Measurements from ENCODE around the gene EDEM3.

The EDEM3 gene

DNA sequence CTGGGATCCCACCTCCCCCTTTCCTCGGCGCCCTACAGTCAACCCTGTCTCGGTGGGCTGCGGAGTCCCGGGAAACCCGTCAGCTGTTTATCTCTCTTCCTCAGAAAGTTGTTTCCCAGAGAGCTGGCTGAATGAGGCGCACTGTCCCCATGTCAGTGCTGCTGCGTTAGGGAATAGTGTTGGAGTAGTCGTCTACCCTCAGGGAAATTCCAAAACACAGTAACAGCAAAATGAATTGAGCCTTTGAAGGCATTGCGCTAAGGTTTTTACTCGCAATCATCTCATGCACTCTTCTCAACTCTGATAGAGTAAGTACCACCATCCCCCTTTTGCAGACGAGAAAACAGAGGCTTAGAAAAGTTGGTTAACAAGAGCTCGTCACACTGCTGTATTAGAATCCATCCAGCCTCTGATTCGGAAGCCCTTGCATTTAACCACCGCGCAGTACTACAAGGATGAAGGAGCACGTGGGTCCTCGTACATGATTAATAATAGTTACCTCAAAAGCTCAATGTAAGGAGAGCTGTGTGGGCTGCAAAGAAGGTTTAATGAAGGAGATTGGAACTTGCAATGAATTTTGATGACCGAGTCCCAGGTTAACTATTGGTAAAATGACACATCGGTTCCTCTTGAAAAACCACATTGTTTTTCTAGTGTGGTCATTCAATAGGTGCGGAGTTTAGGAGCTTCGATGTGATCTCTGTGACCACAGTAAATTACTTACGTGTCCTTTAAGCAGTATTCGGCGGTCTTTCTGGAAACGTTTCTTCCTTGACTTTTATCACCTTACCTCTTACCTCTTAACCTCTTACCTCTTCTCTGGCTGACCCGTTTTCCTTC is 788 bp upstream of the EDEM3 start:
- no peaks in the 10 kb centered on the region for H3K9me3 ChIP-seq (ENCODE audit: severe bottlenecking)
- ATAC-seq (ENCODE audit: low read depth) (peak; percentile 23), DNase-seq (ENCODE audit: low spot score) (no peak)
- peaks cover 5% of the 10 kb centered on the region for H3K4me1 ChIP-seq (ENCODE audit: insufficient read depth, poor library complexity, severe bottlenecking)
- no peaks in the 10 kb centered on the region for H3K36me3 ChIP-seq (ENCODE audit: low read depth)
- H3K4me3 ChIP-seq (ENCODE audit: severe bottlenecking) = peak overlapping the region; percentile 87
- H3K27me3 ChIP-seq (ENCODE audit: insufficient read depth, poor library complexity, severe bottlenecking) = no peaks in the 10 kb centered on the region
- H3K27ac ChIP-seq (ENCODE audit: poor library complexity, severe bottlenecking) = peak overlapping the region; percentile 46
- TF ChIP-seq, protein P1, sequence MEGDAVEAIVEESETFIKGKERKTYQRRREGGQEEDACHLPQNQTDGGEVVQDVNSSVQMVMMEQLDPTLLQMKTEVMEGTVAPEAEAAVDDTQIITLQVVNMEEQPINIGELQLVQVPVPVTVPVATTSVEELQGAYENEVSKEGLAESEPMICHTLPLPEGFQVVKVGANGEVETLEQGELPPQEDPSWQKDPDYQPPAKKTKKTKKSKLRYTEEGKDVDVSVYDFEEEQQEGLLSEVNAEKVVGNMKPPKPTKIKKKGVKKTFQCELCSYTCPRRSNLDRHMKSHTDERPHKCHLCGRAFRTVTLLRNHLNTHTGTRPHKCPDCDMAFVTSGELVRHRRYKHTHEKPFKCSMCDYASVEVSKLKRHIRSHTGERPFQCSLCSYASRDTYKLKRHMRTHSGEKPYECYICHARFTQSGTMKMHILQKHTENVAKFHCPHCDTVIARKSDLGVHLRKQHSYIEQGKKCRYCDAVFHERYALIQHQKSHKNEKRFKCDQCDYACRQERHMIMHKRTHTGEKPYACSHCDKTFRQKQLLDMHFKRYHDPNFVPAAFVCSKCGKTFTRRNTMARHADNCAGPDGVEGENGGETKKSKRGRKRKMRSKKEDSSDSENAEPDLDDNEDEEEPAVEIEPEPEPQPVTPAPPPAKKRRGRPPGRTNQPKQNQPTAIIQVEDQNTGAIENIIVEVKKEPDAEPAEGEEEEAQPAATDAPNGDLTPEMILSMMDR (IDR thresholded peaks at IDR 0.05; ENCODE audit: poor library complexity, severe bottlenecking) = no peak

DNA sequence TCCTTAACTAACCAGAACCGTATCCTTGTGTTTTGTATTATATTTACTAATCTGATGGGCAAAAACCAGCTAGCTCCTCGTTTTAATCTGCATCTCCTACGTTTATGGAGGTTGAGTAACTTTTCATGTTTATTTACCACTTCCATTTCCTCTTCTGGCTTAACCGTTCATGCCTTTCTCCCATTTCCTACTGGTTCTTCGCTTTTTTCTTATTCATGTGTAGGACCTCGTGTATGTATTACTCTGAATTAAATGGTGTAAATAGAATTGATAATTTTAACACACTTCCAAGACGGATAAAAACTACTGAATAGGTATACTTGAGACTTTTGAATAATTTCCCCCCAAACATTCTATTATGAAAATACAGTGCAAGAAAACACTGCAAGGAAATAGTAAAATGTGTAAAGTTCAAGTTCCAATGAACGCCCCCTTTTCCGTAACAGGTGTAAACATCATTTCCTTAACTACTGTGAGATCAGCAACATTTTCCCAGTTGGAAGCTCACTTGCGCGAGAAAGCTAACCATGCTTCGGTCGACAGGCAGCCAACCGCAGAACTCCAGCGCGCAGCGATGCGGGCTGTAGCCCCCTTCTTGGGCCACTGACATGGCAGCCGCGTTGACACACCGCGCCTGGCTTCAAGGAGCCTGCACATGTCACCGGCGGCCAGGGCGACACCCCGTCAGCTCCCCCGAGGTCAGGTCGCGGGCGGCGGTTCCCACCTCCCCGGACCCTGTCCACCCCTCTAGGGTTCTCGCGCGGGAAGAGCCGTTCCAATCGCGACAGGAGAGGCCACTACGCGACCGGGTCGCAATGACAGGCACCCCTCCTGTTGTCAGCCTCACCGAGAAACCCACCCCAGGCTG is 816 bp downstream of the EDEM3 start:
- no peaks in the 10 kb centered on the region for H3K27me3 ChIP-seq (ENCODE audit: insufficient read depth, poor library complexity, severe bottlenecking)
- ATAC-seq (ENCODE audit: low read depth) (no peak; the same call in 2 of the 3 replicates), DNase-seq (ENCODE audit: low spot score) (peak; percentile 48)
- H3K9me3 ChIP-seq (ENCODE audit: severe bottlenecking) = no peaks in the 10 kb centered on the region
- peak overlapping the region; percentile 87 for H3K4me3 ChIP-seq (ENCODE audit: severe bottlenecking)
- peaks cover 5% of the 10 kb centered on the region; the same call in 1 of the 2 replicates for H3K36me3 ChIP-seq (ENCODE audit: low read depth)
- H3K27ac ChIP-seq (ENCODE audit: poor library complexity, severe bottlenecking) = peak overlapping the region; percentile 46
- peaks cover 5% of the 10 kb centered on the region for H3K4me1 ChIP-seq (ENCODE audit: insufficient read depth, poor library complexity, severe bottlenecking)
- TF ChIP-seq, protein P1 (IDR thresholded peaks at IDR 0.05; ENCODE audit: poor library complexity, severe bottlenecking) = no peak

DNA sequence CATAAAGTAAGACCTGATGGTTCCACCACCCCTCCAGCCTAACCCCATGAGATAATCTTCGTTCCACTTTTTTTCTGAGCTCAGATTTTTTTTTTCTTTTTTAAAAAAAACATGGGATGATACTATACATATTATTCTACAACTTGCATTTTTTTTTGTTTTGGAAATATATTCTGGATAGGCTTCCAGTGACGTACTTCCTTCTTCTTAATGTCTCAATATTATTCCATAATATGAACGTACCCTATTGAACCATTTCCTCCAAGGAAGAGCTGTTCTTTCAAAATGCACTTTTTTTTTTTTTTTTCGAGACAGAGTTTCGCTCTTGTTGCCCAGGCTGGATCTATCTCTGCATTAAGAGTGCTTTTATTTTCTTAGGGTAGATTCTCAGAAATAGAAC is 1.5 kb downstream of the EDEM3 start:
- no peak overlapping the region for H3K27ac ChIP-seq (ENCODE audit: poor library complexity, severe bottlenecking)
- TF ChIP-seq, protein P1 (IDR thresholded peaks at IDR 0.05; ENCODE audit: poor library complexity, severe bottlenecking) = no peak
- no peak overlapping the region for H3K4me3 ChIP-seq (ENCODE audit: severe bottlenecking)
- ATAC-seq (ENCODE audit: low read depth) (no peak), DNase-seq (ENCODE audit: low spot score) (no peak)
- H3K4me1 ChIP-seq (ENCODE audit: insufficient read depth, poor library complexity, severe bottlenecking) = peaks cover 5% of the 10 kb centered on the region
- no peaks in the 10 kb centered on the region for H3K27me3 ChIP-seq (ENCODE audit: insufficient read depth, poor library complexity, severe bottlenecking)
- H3K9me3 ChIP-seq (ENCODE audit: severe bottlenecking) = no peaks in the 10 kb centered on the region
- H3K36me3 ChIP-seq (ENCODE audit: low read depth) = peaks cover 8% of the 10 kb centered on the region; the same call in 1 of the 2 replicates

DNA sequence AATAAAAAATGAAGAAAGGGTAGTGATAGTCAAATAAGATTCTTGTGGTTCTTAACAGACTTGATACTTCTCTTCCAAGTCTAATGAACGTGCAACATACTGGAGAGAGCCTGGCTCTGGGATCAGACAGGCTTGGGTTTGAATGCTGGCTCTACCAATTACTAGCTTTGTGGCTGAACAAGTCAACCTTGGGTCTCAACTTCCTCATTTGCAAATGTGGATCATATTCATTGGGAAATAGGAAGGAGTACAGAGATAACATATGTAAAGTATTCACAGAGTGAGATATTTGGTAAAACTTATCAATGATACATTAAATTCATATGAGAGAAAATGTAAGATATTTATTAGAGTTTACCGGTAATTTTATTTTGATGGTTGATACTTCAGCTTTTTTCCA is 2.0 kb downstream of the EDEM3 start:
- Histone ChIP-seq H3K27me3 (ENCODE audit: insufficient read depth, poor library complexity, severe bottlenecking) (no peaks in the 10 kb centered on the region), H3K9me3 (ENCODE audit: severe bottlenecking) (no peaks in the 10 kb centered on the region), H3K36me3 (ENCODE audit: low read depth) (peaks cover 10% of the 10 kb centered on the region; the same call in 1 of the 2 replicates), H3K27ac (ENCODE audit: poor library complexity, severe bottlenecking) (no peak overlapping the region), H3K4me3 (ENCODE audit: severe bottlenecking) (no peak overlapping the region), H3K4me1 (ENCODE audit: insufficient read depth, poor library complexity, severe bottlenecking) (peaks cover 5% of the 10 kb centered on the region)
- DNase-seq (ENCODE audit: low spot score) (no peak), ATAC-seq (ENCODE audit: low read depth) (no peak)
- TF ChIP-seq, protein P1 (IDR thresholded peaks at IDR 0.05; ENCODE audit: poor library complexity, severe bottlenecking) = no peak

Data from RWPE2 (cell line).